ENCODE results near the gene GNA12. TPM values are rescaled to one million over a fixed set of nuclear protein-coding genes. Genes with fewer than 3 reads are reported as not detected.
A peak's percentile ranks its signal among the peaks of the same experiment; 100 is the strongest.

Gene GNA12
- total and polyA plus RNA-seq, 11 donors = 10.7 to 56.5 (median 34.9) TPM

DNA sequence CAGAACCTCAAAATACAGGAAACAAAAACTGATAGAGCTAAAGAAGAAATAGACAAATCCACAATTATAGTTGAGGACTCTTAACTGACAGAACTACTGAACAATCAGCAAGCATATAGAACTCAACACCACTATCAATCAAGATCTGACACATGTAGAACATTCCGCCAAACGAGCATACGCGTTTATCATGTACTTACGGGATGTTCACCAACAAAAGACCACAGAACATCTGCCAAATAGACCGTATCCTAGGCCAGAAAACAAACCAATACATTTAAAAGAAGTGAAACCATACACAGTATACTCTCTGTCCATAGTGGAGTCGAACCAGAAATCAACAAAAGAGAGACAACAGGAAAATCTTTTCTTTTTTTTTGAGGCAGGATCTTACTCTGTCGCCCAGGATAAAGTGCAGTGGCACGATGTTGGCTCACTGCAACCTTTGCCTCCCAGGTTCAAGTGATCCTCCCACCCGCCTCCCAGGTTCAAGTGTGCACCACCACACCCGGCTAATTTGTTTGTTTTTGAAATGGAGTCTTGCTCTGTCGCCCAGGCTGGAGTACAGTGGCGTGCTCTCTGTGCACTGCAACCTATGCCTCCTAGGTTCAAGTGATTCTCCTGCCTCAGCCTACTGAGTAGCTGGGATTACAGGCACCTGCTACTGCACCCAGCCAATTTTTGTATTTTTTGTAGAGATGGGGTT is 5.1 kb downstream of the GNA12 start:
- Histone ChIP-seq H3K9me3 (no peaks in the 10 kb centered on the region), H3K4me3 (no peak overlapping the region), H3K27ac (no peak overlapping the region), H3K27me3 (no peaks in the 10 kb centered on the region), H3K36me3 (peaks cover 0 to 31% (median 9%) of the 10 kb centered on the region in 9 donors), H3K4me1 (peaks cover 0 to 68% (median 41%) of the 10 kb centered on the region in 12 donors)
- WGBS, 4 donors = 86 to 89% (median 88%) methylated on average over 13 of the region's 13 CpGs
- TF ChIP-seq POLR2A (IDR thresholded peaks at IDR 0.05) = no peak
- TF ChIP-seq, protein P1, sequence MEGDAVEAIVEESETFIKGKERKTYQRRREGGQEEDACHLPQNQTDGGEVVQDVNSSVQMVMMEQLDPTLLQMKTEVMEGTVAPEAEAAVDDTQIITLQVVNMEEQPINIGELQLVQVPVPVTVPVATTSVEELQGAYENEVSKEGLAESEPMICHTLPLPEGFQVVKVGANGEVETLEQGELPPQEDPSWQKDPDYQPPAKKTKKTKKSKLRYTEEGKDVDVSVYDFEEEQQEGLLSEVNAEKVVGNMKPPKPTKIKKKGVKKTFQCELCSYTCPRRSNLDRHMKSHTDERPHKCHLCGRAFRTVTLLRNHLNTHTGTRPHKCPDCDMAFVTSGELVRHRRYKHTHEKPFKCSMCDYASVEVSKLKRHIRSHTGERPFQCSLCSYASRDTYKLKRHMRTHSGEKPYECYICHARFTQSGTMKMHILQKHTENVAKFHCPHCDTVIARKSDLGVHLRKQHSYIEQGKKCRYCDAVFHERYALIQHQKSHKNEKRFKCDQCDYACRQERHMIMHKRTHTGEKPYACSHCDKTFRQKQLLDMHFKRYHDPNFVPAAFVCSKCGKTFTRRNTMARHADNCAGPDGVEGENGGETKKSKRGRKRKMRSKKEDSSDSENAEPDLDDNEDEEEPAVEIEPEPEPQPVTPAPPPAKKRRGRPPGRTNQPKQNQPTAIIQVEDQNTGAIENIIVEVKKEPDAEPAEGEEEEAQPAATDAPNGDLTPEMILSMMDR (IDR thresholded peaks at IDR 0.05) = no peak
- ATAC-seq (no peak), DNase-seq (no peak)
- intact Hi-C loops (cut with DNase I) = no loop called here

DNA sequence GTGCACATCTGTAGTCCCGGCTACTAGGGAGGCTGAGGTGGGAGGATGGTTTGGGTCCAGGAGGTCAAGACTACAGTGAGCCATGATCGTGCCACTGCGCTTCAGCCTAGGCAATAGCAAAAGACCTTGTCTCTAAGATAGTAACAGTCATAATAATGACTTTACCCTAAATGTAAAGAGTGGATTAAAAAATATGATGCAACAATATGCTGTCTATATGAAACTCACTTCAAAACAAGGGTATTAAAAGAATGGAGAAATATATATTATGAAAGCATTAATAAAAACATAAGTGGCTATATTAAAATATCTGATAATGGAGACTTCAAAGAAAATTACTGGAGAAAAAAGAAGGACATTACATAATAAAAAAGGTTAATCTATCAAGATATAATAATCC is 5.7 kb downstream of the GNA12 start:
- ATAC-seq (no peak), DNase-seq (no peak)
- intact Hi-C loops (cut with DNase I) = no loop called here
- Histone ChIP-seq H3K27ac (no peak overlapping the region), H3K4me1 (peaks cover 0 to 66% (median 42%) of the 10 kb centered on the region in 12 donors), H3K9me3 (no peaks in the 10 kb centered on the region), H3K4me3 (no peak overlapping the region), H3K27me3 (no peaks in the 10 kb centered on the region), H3K36me3 (peaks cover 0 to 31% (median 9%) of the 10 kb centered on the region in 9 donors)
- WGBS, 4 donors = 96 to 98% (median 97%) methylated on average over 3 of the region's 3 CpGs
- TF ChIP-seq POLR2A (IDR thresholded peaks at IDR 0.05) = no peak
- TF ChIP-seq, protein P1 (IDR thresholded peaks at IDR 0.05) = no peak

DNA sequence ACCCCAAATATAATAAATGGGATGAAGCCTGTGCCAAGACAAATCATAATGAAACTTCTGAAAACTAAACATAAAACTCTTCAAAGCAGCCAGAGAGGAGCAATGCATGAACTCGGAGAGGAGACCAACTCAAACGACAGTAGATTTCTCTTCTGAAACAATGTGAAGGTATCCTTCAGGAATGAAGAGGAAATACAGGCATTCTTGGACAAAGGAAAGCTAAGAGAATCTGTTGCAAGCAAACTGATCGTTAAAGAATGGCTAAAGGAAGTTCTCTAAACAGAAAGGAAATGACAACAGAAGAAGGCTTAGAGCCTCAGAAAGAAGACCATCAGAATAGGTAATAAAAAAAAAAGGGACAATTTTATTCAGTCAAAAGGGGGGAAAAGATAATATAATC is 6.6 kb downstream of the GNA12 start:
- Histone ChIP-seq H3K27ac (peak overlapping the region in 6 of 12 donors; percentile 8 to 33 (median 24)), H3K9me3 (no peaks in the 10 kb centered on the region), H3K4me3 (no peak overlapping the region), H3K36me3 (peaks cover 0 to 30% (median 9%) of the 10 kb centered on the region in 9 donors), H3K27me3 (no peaks in the 10 kb centered on the region), H3K4me1 (peaks cover 0 to 58% (median 38%) of the 10 kb centered on the region in 12 donors)
- intact Hi-C loops (cut with DNase I) = no loop called here
- DNase-seq (no peak), ATAC-seq (no peak)
- WGBS, 4 donors = 44 to 54% (median 48%) methylated on average over 3 of the region's 3 CpGs
- TF ChIP-seq, protein P1 (IDR thresholded peaks at IDR 0.05) = no peak
- no peak for TF ChIP-seq POLR2A (IDR thresholded peaks at IDR 0.05)

DNA sequence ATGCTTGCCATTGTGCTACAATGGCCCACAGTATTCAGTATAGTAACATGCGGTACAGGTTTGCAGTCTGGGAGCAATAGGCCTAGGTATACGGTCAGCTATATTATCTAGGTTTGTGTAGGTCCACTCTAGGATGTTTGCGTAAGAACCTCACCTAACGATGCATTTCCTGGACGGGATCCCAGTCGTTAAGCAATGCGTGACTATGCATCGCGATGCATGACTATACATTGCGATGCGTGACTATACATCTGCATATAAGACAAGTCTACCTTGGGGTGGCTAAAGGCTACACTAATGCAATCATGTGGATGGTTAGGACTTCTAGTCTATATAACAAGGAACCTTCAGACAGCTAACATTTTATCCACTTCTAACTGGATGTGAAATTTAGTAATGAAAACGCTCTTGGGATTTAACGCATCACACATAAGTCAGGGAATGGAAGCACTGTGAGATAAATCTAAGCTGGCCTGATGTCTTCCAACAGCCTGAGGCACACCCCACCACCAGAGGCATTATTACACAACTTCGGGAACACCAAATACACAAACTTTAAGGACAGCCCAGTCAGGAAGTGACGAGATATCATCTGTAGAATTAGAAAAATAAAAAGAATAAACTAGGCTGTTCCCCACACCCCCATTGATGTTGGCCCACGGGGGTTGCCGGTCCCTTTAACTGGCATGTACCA is 9.2 kb downstream of the GNA12 start:
- Histone ChIP-seq H3K4me1 (peaks cover 0 to 52% (median 30%) of the 10 kb centered on the region in 12 donors), H3K36me3 (peaks cover 0 to 24% (median 9%) of the 10 kb centered on the region in 9 donors), H3K4me3 (no peak overlapping the region), H3K27ac (no peak overlapping the region), H3K9me3 (no peaks in the 10 kb centered on the region), H3K27me3 (no peaks in the 10 kb centered on the region)
- DNase-seq (no peak), ATAC-seq (peak in 2 of 4 donors; percentile 38)
- intact Hi-C loops (cut with DNase I) = no loop called here
- WGBS, 4 donors = 92 to 94% (median 93%) methylated on average over 17 of the region's 17 CpGs
- TF ChIP-seq POLR2A (IDR thresholded peaks at IDR 0.05) = no peak
- TF ChIP-seq, protein P1 (IDR thresholded peaks at IDR 0.05) = no peak
